H1 (cell line): ENCODE data around the gene BORCS6. TPM values are rescaled to one million over a fixed set of nuclear protein-coding genes. Genes with fewer than 3 reads are reported as not detected.

ENCODE experiments used
- CTCF ChIA-PET: fragments of 300-600 bp; sonication (Branson Sonifier 250); formaldehyde crosslinking; loops from one replicate; lab custom pipeline; 2021; ENCODE audit not compliant: partially characterized antibody; lab: Charles Lee
- POLR2A ChIA-PET: fragments of 300-600 bp; sonication (Branson Sonifier 250); formaldehyde crosslinking; loops from one replicate; lab custom pipeline; 2021; ENCODE audit warnings: inconsistent platforms; ENCODE audit not compliant: partially characterized antibody; lab: Charles Lee
- DNase-seq, 2 experiments: peaks; one replicate each; pipeline versions ENCODE4 v3.0.0 to v3.0.0-alpha.2; 2010 to 2022; ENCODE audit warnings: low spot score in 2 of 2, low read depth in 1 of 2, mixed read lengths in 1 of 2
- FAIRE-seq: peaks from 2 replicates; lab custom pipeline; 2011; peaks lifted over from hg19 to GRCh38; lab: Jason Lieb, UNC
- H2AFZ ChIP-seq: 2 replicates; pipeline ENCODE4 v1.8.1; 2012; ENCODE audit warnings: low read length, inconsistent platforms
- H2AK5ac ChIP-seq: 2 replicates; pipeline ENCODE4 v1.6.1; 2013; ENCODE audit warnings: low read depth, low read length
- H2BK120ac ChIP-seq: replicated peaks from 2 replicates; pipeline ENCODE3; 2013; ENCODE audit warnings: low read depth, low read length, inconsistent platforms
- H2BK12ac ChIP-seq: 2 replicates; pipeline ENCODE4 v1.6.1; 2013; ENCODE audit warnings: low read depth, low read length
- H2BK15ac ChIP-seq: 2 replicates; pipeline ENCODE4 v1.6.1; 2013; ENCODE audit warnings: low read length
- H2BK20ac ChIP-seq: 2 replicates; pipeline ENCODE4 v1.6.1; 2013; ENCODE audit warnings: low read length
- H2BK5ac ChIP-seq: 2 replicates; pipeline ENCODE4 v1.6.1; 2013; ENCODE audit warnings: low read depth, low read length
- H3K14ac ChIP-seq: 2 replicates; pipeline ENCODE4 v1.6.1; 2013; ENCODE audit warnings: inconsistent platforms; ENCODE audit not compliant: insufficient read length
- H3K18ac ChIP-seq: 2 replicates; pipeline ENCODE4 v1.6.1; 2013; ENCODE audit warnings: low read length; ENCODE audit errors: extremely low read depth
- H3K23ac ChIP-seq: 2 replicates; pipeline ENCODE4 v1.6.1; 2013; ENCODE audit warnings: inconsistent platforms; ENCODE audit not compliant: insufficient read length
- H3K23me2 ChIP-seq: 2 replicates; pipeline ENCODE4 v1.6.1; 2013; ENCODE audit warnings: low read depth, low read length
- H3K27ac ChIP-seq: 2 replicates; pipeline ENCODE4 v1.6.1; 2011; ENCODE audit warnings: low read depth, low read length, inconsistent platforms
- H3K27me3 ChIP-seq, 4 experiments: replicated peaks in 1 of 4; 1 replicate in 1 of 4; 2 replicates in 3 of 4; pipeline versions ENCODE4 v1.6.1 to v1.8.1; 2011 to 2013; ENCODE audit warnings: low read length in 3 of 4, mild to moderate bottlenecking in 3 of 4, inconsistent platforms in 2 of 4, mixed read lengths in 2 of 4, moderate library complexity in 1 of 4; ENCODE audit not compliant: control insufficient read depth in 3 of 4, insufficient read depth in 3 of 4; ENCODE audit errors: extremely low read depth in 1 of 4
- H3K36me3 ChIP-seq, 4 experiments: 2 replicates each; pipeline versions ENCODE4 v1.6.1 to v1.8.1; 2011 to 2013; ENCODE audit warnings: mild to moderate bottlenecking in 4 of 4, low read length in 3 of 4, moderate library complexity in 2 of 4, control low read depth in 1 of 4, inconsistent platforms in 1 of 4; ENCODE audit not compliant: insufficient read depth in 4 of 4, control insufficient read depth in 2 of 4
- H3K4ac ChIP-seq: replicated peaks from 2 replicates; pipeline ENCODE3; 2013; ENCODE audit warnings: low read length, low read depth, mixed read lengths, inconsistent platforms; ENCODE audit not compliant: insufficient read length
- H3K4me1 ChIP-seq, 4 experiments: replicated peaks in 1 of 4; 1 replicate in 1 of 4; 2 replicates in 3 of 4; pipeline versions ENCODE4 v1.6.1 to v1.8.1; 2011 to 2013; ENCODE audit warnings: low read length in 3 of 4, inconsistent platforms in 2 of 4, mixed read lengths in 1 of 4; ENCODE audit not compliant: insufficient read depth in 4 of 4, control insufficient read depth in 3 of 4
- H3K4me2 ChIP-seq, 2 experiments: 2 replicates each; pipeline versions ENCODE4 v1.6.1 to v1.8.1; 2011 to 2013; ENCODE audit warnings: low read depth in 2 of 2, low read length in 2 of 2, control low read depth in 1 of 2, inconsistent platforms in 1 of 2, mild to moderate bottlenecking in 1 of 2; ENCODE audit not compliant: insufficient read depth in 1 of 2
- H3K4me3 ChIP-seq, 4 experiments: fragments of 200-600, 300-600 bp in 1 of 4; sonication (generic), shearing (Covaris generic), sonication (Bioruptor Twin) in 1 of 4; 2 replicates each; pipeline versions ENCODE4 v1.5.1 to v1.8.1; 2011 to 2016; ENCODE audit warnings: low read length in 4 of 4, low read depth in 3 of 4, control low read depth in 2 of 4, inconsistent platforms in 2 of 4, mild to moderate bottlenecking in 2 of 4, mixed read lengths in 1 of 4, moderate library complexity in 1 of 4; ENCODE audit not compliant: insufficient read depth in 2 of 4; ENCODE audit errors: extremely low read depth in 1 of 4
- H3K56ac ChIP-seq: replicated peaks from 2 replicates; pipeline ENCODE3; 2013; ENCODE audit warnings: low read depth, mild to moderate bottlenecking, mixed read lengths, low read length, inconsistent platforms; ENCODE audit not compliant: insufficient read length
- H3K79me1 ChIP-seq: 2 replicates; pipeline ENCODE4 v1.6.1; 2013; ENCODE audit warnings: low read depth, low read length, control low read depth
- H3K79me2 ChIP-seq, 2 experiments: 2 replicates each; pipeline versions ENCODE4 v1.6.1 to v1.8.1; 2012 to 2013; ENCODE audit warnings: low read length in 2 of 2, mild to moderate bottlenecking in 2 of 2, inconsistent platforms in 1 of 2; ENCODE audit not compliant: insufficient read depth in 2 of 2, control insufficient read depth in 1 of 2
- H3K9ac ChIP-seq, 4 experiments: replicated peaks in 1 of 4; 1 replicate in 1 of 4; 2 replicates in 3 of 4; pipeline versions ENCODE4 v1.6.1 to v1.8.1; 2011 to 2013; ENCODE audit warnings: low read depth in 3 of 4, low read length in 3 of 4, control low read depth in 2 of 4, mild to moderate bottlenecking in 2 of 4, moderate library complexity in 2 of 4, inconsistent platforms in 1 of 4; ENCODE audit errors: extremely low read depth in 1 of 4
- H3K9me3 ChIP-seq, 2 experiments: 2 replicates each; pipeline versions ENCODE4 v1.6.1 to v1.8.1; 2012 to 2013; ENCODE audit warnings: mild to moderate bottlenecking in 2 of 2, moderate library complexity in 2 of 2, control low read depth in 1 of 2, inconsistent platforms in 1 of 2, low read depth in 1 of 2, low read length in 1 of 2, mixed read lengths in 1 of 2; ENCODE audit not compliant: insufficient read depth in 2 of 2
- H4K20me1 ChIP-seq, 2 experiments: replicated peaks in 1 of 2; 2 replicates each; pipeline versions ENCODE3 to v1.8.1; 2011 to 2013; ENCODE audit warnings: inconsistent platforms in 2 of 2, low read length in 2 of 2, mild to moderate bottlenecking in 1 of 2; ENCODE audit not compliant: insufficient read depth in 2 of 2, control insufficient read depth in 1 of 2
- H4K5ac ChIP-seq: 2 replicates; pipeline ENCODE4 v1.6.1; 2013; ENCODE audit warnings: low read length, low read depth, mixed read lengths, inconsistent platforms; ENCODE audit not compliant: insufficient read length
- H4K8ac ChIP-seq: 2 replicates; pipeline ENCODE4 v1.8.0; 2013; ENCODE audit warnings: mild to moderate bottlenecking, moderate library complexity, low read length, inconsistent platforms; ENCODE audit not compliant: insufficient read depth; ENCODE audit errors: extremely low read depth
- H4K91ac ChIP-seq: replicated peaks from 2 replicates; pipeline ENCODE3; 2013; ENCODE audit warnings: low read length, mixed read lengths, inconsistent platforms; ENCODE audit not compliant: insufficient read length
- ASH2L ChIP-seq: fragments of 200-600, 300-600 bp; sonication (generic); IDR thresholded peaks from one replicate; pipeline ENCODE4 v1.7.1; 2017; ENCODE audit warnings: low read length
- EZH2 ChIP-seq: fragments of 200-600 bp; sonication (generic); IDR thresholded peaks from 2 replicates; pipeline ENCODE4 v1.7.1; 2012; ENCODE audit warnings: low read depth, mild to moderate bottlenecking, moderate library complexity, low read length, inconsistent platforms; ENCODE audit not compliant: severe bottlenecking
- JUN ChIP-seq: IDR thresholded peaks from 2 replicates; pipeline ENCODE4 v1.6.1; 2011; ENCODE audit warnings: low read depth, mild to moderate bottlenecking, improper control_type of control experiment, low read length
- KDM4A ChIP-seq: IDR thresholded peaks from one replicate; pipeline ENCODE4 v1.7.1; 2012; ENCODE audit warnings: low read depth, mild to moderate bottlenecking, moderate library complexity, low read length, inconsistent platforms; ENCODE audit not compliant: severe bottlenecking
- KDM5A ChIP-seq: fragments of 200-600 bp; IDR thresholded peaks from 2 replicates; pipeline ENCODE4 v1.7.1; 2012; ENCODE audit warnings: mild to moderate bottlenecking, low read length, inconsistent platforms, mixed read lengths
- SAP30 ChIP-seq: fragments of 300-600 bp; sonication (generic); IDR thresholded peaks from 2 replicates; pipeline ENCODE4 v1.7.1; 2012; ENCODE audit warnings: low read length, moderate library complexity, mild to moderate bottlenecking, inconsistent platforms; ENCODE audit not compliant: insufficient read depth, insufficient replicate concordance
- SP1 ChIP-seq: IDR thresholded peaks from 2 replicates; pipeline ENCODE4 v1.6.1; 2011; ENCODE audit warnings: low read depth, low read length
- SP4 ChIP-seq: IDR thresholded peaks from 2 replicates; pipeline ENCODE4 v1.6.1; 2012; ENCODE audit warnings: low read length, inconsistent platforms
- SRF ChIP-seq: IDR thresholded peaks from 2 replicates; pipeline ENCODE4 v1.6.1; 2011; ENCODE audit warnings: mild to moderate bottlenecking, low read depth, low read length, moderate library complexity
- TAF1 ChIP-seq: IDR thresholded peaks from 2 replicates; pipeline ENCODE4 v1.6.1; 2011; ENCODE audit warnings: mild to moderate bottlenecking, low read depth, low read length
- TBP ChIP-seq: IDR thresholded peaks from 2 replicates; pipeline ENCODE4 v1.6.1; 2011; ENCODE audit warnings: low read depth, low read length, improper control_type of control experiment
- YY1 ChIP-seq: IDR thresholded peaks from 2 replicates; pipeline ENCODE4 v1.6.1; 2011; ENCODE audit warnings: low read depth, mild to moderate bottlenecking, low read length
- WGBS, 2 experiments: shearing (Covaris generic) in 1 of 2; methylation state at CpG; one replicate each; pipeline versions ENCODE4 v1.1.6 to v1.1.7; 2013 to 2015; ENCODE audit warnings: low lambda C conversion rate in 2 of 2, mixed read lengths in 2 of 2, inconsistent platforms in 1 of 2, low coverage in 1 of 2, missing lambda C conversion rate in 1 of 2; ENCODE audit not compliant: insufficient replicate concordance in 2 of 2, insufficient coverage in 1 of 2, insufficient read length in 1 of 2; ENCODE audit errors: extremely low coverage in 1 of 2, missing lambda C conversion rate in 1 of 2; 5-methylcytosine and 5-hydroxymethylcytosine counted together
- polyA plus RNA-seq, 7 experiments: library from polyadenylated mRNA; depleted of rRNA in 3 of 7; stranded (reverse) in 5 of 7; unstranded in 2 of 7; fragments of >200 nt in 5 of 7; fragments of 200-250 nt in 2 of 7; gene quantifications; 1 replicate in 5 of 7; 2 replicates in 1 of 7; 4 replicates in 1 of 7; pipeline versions ENCODE4 v1.2.1 to v1.2.3, GENCODE V29; 2011 to 2013; ENCODE audit warnings: missing spikeins in 2 of 7, mixed read lengths in 2 of 7
- total RNA-seq: library from RNA; stranded (reverse); fragmentation: NEBNext Ultra II Directional; extraction: Animal tissue kit (Norgen Biotek cat#: 25700); gene quantifications from 2 replicates; pipeline ENCODE4 v1.2.1, GENCODE V29; 2021
- TF ChIP-seq, protein P1 (sequence below): IDR thresholded peaks from 2 replicates; pipeline ENCODE4 v1.6.1; 2012; ENCODE audit warnings: inconsistent platforms

The BORCS6 gene
- total and polyA plus RNA-seq, 2 of the 8 experiments (the other 6 are each of a cell fraction or from before 2014, with no cell fraction given): 3.3 to 3.6 TPM

DNA sequence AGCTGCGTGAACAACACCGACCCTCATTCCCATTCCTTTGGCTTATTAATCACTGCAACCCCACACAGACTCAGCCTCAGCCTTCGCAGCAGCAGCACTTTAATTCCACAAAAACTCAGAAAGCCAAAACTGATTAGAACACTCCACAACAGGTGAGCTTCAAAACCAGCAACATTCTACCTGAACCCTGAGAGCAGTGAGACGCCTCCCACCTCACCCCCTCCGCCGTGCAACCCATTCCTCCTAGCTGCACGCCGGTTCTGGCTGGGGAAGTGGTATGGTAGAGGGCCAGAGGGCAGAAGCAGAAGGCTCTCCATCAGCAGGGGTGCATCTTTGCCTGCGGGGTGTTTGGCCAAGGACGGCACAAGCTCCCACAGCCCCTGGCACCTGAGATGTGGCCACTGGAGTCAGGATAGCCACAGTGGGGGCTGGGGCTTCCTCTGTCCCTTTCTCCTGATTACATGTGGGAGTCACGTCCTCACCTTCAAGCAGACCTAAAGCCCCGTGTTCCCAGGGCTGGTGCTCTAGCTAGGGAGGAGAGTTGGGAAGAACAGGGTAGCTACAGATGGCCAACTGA lies 1.6 kb downstream of the BORCS6 start:
- peak overlapping the region; percentile 59 to 89 (median 78); a peak in 5 of 8 replicates for H3K4me3 ChIP-seq
- FAIRE-seq (no peak), DNase-seq (no peak)
- no peak overlapping the region for H2AFZ ChIP-seq
- no peak overlapping the region for H2BK20ac ChIP-seq
- H3K4me1 ChIP-seq: peaks cover 4 to 21% (median 10%) of the 10 kb centered on the region in 4 experiments; a peak in 6 of 7 replicates
- H3K36me3 ChIP-seq: no peaks in the 10 kb centered on the region
- H3K4ac ChIP-seq: no peak overlapping the region
- H4K5ac ChIP-seq: no peak overlapping the region
- no peak overlapping the region for H3K14ac ChIP-seq
- 56% methylated on average over 12 of the region's 12 CpGs; no CpG with 5 or more reads in 1 of the 2 experiments for WGBS, 2 experiments
- H2BK120ac ChIP-seq: no peak overlapping the region
- H4K91ac ChIP-seq: no peak overlapping the region
- H2AK5ac ChIP-seq: no peak overlapping the region
- TF ChIP-seq, protein P1, sequence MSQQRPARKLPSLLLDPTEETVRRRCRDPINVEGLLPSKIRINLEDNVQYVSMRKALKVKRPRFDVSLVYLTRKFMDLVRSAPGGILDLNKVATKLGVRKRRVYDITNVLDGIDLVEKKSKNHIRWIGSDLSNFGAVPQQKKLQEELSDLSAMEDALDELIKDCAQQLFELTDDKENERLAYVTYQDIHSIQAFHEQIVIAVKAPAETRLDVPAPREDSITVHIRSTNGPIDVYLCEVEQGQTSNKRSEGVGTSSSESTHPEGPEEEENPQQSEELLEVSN: no peak
- TF ChIP-seq EZH2 (no peak), KDM5A (no peak), SRF (no peak), SAP30 (no peak), TBP (no peak), YY1 (no peak), SP4 (no peak), TAF1 (no peak), SP1 (no peak), ASH2L (no peak), KDM4A (no peak), JUN (no peak)
- peaks cover 2 to 6% of the 10 kb centered on the region in 2 experiments for H4K20me1 ChIP-seq
- no peak overlapping the region for H3K23ac ChIP-seq
- H2BK5ac ChIP-seq: no peak overlapping the region; the same call in 1 of the 2 replicates
- peaks cover 17% of the 10 kb centered on the region for H3K23me2 ChIP-seq
- no peak overlapping the region for H4K8ac ChIP-seq
- H3K9me3 ChIP-seq: no peaks in the 10 kb centered on the region
- H3K79me2 ChIP-seq: no peaks in the 10 kb centered on the region
- no peak overlapping the region for H3K18ac ChIP-seq
- H3K79me1 ChIP-seq: no peaks in the 10 kb centered on the region
- no peak overlapping the region for H3K56ac ChIP-seq
- POLR2A ChIA-PET: interaction anchor here (1.8 to 19.9 kb wide), 7 partner anchors 8 to 38 kb away, joined by 5 to 373 read pairs (median 19); partner anchors contain the start of genes AURKB and TMEM107
- no peak overlapping the region for H2BK12ac ChIP-seq
- H3K27ac ChIP-seq: no peak overlapping the region
- H3K4me2 ChIP-seq: peak overlapping the region; percentile 86 to 96
- no peak overlapping the region; a peak in 1 of 7 replicates for H3K9ac ChIP-seq
- peaks cover 2 to 17% (median 11%) of the 10 kb centered on the region in 4 experiments for H3K27me3 ChIP-seq
- CTCF ChIA-PET: interaction anchor here (0.9 to 3.7 kb wide), 12 partner anchors 9 to 117 kb away, joined by 3 to 26 read pairs (median 5); partner anchors contain the start of gene PFAS
- 0 out of 2 replicates have a peak overlapping the region, but pooled peaks have one; percentile 61 for H2BK15ac ChIP-seq
